ENCODE measurements around the gene CLDN1.

DNA sequence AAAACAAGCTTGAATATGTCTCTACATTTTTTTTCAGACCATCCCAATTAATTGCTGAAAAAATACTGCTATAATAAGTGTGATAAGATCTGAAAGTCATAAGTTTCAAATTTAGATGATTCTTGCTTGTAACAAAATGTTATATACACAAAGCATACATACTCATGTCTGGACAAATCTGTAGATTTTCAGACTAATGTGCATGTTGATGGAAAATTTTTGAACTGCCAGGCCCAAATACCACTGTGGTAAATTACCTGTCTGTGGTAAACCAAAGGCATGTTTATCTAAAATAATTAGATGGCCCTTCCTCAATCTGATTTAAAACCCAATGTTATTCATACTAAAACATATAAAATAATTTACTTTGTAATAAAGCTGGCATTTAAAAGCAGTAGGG lies 34.0 kb upstream of the CLDN1 start:
- TF ChIP-seq POLR2AphosphoS5 (IDR thresholded peaks at IDR 0.05; ENCODE audit: low read depth, low read length) = no peak
- no peak for TF ChIP-seq REST (IDR thresholded peaks at IDR 0.05; ENCODE audit: insufficient read depth in 1 of 2, low read depth in 2 of 2, low read length in 2 of 2)
- no peak for TF ChIP-seq TAF1 (IDR thresholded peaks at IDR 0.05; ENCODE audit: borderline replicate concordance, insufficient read depth, low read length)
- no peak for TF ChIP-seq SIN3A (IDR thresholded peaks at IDR 0.05; ENCODE audit: borderline replicate concordance, insufficient read depth, low read length)

Data from PFSK-1 (cell line).